SKM-1 treated with dmso at 0.1 percent for 144 hours (cell line): ENCODE measurements around the gene KISS1R.
"Not testable (repeated sequence)": the region's sequence is repeated elsewhere in the genome, so short reads cannot be mapped to it uniquely, and the experiment has no call there.

Experiments
- DNase-seq: peaks from one replicate; lab custom pipeline; 2025; ENCODE audit not compliant: unreplicated experiment; lab: John Stamatoyannopoulos, UW

KISS1R gene

GRCh38 chr19:952049-952679 is 35.0 kb downstream of the KISS1R start:
- no peak for DNase-seq

DNA sequence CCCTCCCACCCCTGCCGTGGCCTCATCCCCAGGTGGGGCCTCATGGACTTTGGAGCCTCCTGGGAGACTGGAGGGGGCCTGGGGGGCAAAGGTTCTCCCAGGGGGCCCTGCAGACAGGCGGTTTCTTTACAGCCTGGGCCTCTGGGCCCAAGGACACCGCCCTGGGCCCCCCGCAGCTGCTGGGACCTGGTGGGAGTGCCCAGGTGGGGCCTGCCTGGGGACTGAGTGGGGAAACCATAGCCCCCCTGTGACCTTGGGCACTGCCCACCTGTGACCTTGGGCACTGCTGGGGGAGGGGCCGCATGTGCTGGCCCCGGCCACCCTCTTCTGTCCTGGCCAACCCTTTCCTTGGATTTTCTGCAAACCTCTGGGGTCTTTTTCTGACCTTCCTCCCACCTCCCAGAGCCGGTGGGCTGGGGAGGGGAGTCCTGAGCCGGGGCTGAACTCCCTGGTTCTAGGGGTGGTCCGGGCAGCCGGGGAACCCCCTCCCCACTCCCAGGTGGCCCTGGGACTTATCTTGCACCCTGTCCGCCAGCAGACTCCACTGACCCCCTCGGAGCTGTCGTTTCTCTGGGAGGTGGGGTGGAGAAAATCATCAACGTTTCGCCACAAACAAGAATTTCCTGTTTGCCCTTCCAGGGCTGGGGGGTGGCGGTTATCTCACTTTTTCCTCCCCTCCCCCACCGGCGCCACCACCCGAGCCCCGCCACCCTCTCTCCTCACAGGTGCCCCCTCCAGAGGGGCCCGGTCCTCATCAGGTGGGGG is 35.7 kb downstream of the KISS1R start:
- DNase-seq, result no peak

- no peak for DNase-seq
Measured at GRCh38 chr19:953445-954271, 36.5 kb downstream of the KISS1R start.

DNA sequence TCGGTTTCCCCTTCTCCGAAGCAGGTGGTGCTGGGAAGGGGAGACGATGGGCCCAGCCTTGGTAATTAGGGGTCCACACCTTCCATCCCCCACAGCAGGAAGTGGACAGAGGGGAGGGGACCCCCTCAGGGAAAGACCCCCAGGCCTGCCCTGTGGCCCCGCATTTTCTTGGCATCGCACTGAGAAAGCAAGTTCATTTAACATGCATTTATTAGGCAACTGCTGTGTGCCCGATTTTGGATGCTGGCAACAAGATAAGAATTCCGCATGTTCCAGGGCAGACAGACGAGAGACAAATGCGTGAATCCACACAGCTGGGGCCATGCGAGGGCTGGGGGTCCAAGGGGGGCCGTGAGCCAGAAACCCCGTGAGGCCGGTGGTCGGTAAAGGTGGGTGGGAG is 37.1 kb downstream of the KISS1R start:
- DNase-seq, result no peak

DNA sequence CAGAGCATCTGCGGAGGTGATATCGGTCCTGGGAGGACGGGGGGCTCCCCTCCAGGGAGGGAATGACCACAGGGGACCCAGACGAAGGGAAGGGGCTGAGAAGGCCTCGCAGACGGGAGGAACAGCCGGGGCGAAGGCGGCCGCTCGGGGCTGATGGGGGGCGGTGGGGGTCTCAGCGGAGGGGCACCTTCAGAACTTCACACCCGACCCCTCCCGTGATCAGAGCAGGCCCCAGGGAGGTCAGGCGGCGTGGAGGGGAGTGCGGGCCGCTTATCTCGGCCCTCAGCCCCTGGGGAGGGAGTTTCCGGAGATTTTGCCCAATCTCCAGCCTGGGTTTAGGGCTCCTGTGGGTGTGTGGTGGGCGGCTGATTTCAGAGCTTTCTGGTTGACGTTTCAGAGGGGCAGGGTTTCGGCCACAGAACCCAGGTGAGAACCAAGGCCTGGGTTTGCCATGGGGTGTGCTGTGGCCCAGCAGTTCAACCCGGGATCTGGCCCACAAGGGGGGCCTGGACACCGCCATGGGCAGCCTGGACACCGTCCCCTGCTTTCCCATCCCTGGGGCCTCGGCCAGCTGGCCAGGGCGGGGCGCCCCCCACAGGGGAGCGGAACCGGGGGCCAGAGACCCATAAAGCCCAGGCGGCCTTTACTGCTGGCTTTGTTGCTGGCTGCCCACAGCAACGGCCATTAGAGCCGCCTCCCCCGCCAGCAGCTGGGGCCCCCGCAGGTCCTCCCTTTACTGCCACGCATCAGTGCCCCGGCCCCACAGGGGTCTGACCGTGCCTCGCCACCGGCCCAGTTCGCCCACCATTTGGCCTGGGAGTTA is 37.8 kb downstream of the KISS1R start:
- no peak for DNase-seq

DNA sequence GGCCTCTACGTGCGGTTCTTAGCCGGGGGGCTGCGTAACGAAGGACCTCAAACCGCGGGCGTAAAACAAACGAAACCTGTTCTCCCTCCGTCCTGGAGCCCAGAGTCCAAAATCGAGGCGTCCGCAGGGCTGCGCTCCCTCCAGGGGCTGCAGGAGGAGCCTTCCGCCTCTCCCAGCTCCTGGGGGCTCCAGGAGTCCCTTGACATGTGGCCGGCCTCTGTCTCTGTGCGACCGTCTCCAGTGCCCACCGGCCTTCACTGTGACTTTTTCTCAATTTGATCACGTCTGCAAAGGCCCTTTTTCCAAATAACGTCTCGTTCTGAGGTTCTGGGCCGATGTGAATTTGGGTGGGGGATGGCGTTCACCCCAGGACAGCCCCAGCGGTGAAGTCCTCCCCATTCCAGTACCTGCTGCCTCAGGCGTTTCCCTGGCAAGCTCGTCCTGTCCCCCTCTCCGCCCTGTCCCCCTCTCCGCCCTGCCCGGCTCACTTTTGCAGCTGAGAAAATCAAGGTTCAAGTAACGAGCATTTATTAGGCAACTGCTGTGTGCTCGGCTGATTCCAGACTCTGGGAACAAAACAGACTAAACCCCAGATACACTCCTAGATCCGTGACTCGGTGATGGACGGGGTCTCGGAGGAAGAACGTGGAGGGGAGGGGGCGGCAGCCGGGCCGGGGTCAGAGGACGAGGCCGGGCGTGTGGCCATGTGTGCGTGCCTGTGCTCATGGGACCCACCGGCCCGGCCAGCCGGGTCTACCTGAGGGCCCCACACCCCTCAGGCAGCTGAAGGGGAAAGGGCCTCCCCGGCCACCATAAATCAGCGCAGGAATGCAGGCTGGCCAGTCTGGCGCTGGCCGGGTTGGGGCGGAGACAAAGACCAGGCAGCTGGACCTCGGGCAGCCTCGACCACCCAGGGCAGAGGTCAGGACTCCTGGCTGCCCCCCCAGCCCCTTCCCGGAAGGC is 39.0 kb downstream of the KISS1R start:
- no peak for DNase-seq

DNA sequence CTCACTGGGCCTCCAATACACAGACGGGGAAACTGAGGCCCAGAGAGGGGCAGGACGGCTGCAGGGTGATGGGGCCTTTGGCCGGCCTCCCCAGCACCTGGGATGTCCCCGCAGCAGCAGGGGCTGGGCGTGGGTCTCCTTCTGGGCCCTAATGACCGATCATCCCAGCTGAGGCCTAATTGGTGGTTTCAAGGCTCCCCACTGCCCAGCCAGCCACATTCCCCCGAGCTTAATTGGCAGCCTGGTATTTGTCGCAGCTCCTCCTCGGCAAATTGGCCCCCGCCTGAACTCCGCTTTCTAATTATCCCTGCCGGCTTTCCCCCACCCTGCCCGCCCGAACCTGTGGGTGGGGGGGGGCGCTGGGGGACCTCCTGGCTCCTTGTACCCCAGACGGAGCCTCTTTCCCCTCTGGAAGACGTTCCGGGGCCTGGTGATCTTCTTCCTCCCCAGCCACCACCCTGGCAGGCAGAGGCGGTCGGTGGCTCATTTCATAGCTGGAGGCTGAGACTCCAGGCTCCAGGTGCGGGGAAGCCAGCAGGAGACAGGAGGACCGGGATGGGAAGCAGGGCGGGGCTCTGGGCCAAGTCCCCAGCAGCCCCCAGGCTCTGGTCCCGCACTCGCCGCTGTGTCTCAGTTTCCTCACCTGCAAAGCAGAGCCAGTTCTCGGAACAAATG is 39.8 kb downstream of the KISS1R start:
- no peak for DNase-seq

DNA sequence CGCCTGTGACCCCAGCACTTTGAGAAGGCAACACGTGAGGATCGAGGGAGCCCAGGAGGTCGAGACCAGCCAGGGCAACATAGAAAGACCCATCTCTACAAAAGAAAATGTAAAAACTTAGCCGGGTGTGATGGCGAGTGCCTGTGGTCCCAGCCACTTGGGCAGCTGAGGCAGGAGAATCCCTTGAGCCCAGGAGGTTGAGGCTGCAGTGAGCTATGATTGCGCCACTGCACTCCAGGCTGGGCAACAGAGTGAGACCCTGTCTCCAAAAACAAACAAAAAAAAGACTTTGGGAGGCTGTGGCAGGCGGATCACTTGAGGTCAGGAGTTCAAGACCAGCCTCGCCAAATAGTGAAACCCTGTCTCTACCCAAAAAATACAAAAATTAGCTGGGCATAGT is 40.4 kb downstream of the KISS1R start:
- not testable (repeated sequence) for DNase-seq

GRCh38 chr19:958967-959855 is 42.1 kb downstream of the KISS1R start:
- no peak for DNase-seq

GRCh38 chr19:960020-960419 is 42.9 kb downstream of the KISS1R start:
- no peak for DNase-seq

GRCh38 chr19:960601-960938 is 43.4 kb downstream of the KISS1R start:
- no peak for DNase-seq

DNA sequence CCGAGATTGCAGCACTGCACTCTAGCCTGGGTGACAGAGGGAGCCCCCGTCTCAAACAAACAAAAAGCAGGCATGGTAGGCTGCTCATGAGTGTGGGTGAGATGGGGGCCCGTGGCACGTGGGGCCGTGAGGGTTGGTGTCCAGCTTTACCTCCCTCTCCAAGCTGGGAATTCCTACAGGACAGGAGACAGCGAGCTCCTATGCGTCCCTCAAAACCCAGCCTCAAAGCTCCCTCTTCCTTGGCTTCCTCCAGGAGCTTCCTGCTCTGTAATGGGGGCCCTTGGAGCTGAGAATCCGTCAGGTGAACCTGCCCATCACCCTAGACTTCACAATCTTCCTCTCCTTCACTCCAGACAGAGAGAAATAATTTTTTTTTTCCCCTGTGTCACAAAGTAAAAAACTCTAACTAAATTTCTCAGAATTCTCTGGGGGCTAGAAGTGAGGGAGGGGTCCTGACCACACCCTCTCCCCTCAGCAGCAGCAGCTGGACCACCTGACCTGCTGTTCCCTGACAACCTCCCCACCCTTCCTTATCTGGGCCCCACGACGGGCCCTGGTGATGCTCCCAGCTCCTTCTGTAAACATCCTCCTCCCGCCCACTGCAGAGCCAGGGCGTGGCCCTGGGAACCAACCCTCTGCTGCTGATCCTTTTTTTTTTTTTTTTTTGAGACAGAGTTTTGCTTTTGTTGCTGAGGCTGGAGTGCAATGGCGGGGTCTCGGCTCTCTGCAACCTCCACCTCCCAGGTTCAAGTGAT is 44.9 kb downstream of the KISS1R start:
- no peak for DNase-seq

DNA sequence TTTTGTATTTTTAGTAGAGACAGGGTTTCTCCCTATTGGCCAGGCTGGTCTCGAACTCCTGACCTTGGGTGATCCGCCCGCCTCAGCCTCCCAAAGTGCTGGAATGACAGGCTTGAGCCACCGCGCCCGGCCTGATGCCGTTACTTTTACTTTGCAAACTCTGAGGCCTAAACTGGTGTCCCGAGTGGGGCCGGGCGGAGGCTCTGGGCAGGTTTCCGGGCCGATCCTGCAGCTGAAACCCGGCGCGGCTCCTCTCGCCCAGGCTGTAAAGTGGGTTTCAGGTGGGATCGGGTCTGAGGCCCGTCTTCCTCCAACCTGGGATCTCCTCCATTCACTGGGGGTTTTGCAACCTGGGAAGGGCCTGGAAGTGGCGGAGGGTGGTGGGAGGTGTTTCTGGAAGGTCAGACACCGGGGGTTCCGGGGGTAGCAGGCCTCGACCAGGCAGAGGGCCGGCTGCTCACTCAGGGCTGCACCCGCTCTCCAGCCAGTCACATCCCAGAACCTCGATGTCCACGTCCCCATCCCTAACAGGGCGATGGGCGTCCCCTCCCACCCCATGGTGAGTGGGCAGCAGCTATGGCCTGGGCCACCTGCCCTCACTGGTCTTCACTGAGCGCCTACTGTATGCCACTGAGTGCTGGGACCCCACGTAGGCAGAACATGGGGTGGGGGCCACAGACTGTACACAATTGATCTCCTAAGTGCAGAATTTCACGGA is 45.7 kb downstream of the KISS1R start:
- no peak for DNase-seq

- no peak for DNase-seq
Measured at GRCh38 chr19:963486-963951, 46.4 kb downstream of the KISS1R start.

DNA sequence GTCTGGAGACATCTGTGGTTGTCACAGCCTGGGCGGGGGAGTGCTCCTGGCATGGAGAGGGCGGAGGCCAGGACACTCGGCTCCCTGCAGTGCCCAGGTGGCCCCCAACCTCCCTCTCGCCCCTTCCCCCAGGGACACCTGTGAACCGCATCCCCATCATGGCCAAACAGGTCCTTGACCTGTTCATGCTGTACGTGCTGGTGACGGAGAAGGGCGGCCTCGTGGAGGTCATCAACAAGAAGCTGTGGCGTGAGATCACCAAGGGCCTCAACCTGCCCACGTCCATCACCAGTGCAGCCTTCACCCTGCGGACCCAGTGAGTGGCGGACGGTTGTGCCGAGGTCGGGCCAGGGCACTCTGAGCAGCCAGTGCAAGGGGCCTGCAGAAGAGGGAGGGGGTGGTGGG is 47.0 kb downstream of the KISS1R start:
- no peak for DNase-seq

- no peak for DNase-seq
Measured at GRCh38 chr19:964761-965694, 47.9 kb downstream of the KISS1R start.
